ENCODE measurements around the gene DNASE1.

The DNASE1 gene

DNA sequence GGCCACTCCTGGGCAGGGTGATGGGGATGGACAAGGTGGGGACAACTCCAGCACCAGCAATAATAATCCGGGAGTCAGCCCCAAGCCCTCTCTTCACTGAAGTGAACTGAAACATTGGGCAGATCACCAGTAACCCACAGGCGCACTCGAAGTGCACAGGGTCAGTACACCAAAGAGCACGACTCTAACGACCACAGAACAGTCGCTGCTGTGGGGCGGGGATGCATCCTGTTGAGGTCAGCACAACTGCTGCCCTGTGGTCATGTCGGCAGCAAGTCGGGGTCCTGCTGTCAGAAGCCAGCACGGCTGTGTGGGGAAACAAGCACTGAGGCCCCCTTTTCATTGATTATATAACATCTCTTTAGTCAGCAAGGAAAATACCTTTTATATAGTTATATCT is 14.6 kb downstream of the DNASE1 start:
- peaks cover 26% of the 10 kb centered on the region for H3K36me3 ChIP-seq (ENCODE audit: insufficient read depth, low read length)
- H3K9ac ChIP-seq (ENCODE audit: low read depth, low read length) = no peak overlapping the region

DNA sequence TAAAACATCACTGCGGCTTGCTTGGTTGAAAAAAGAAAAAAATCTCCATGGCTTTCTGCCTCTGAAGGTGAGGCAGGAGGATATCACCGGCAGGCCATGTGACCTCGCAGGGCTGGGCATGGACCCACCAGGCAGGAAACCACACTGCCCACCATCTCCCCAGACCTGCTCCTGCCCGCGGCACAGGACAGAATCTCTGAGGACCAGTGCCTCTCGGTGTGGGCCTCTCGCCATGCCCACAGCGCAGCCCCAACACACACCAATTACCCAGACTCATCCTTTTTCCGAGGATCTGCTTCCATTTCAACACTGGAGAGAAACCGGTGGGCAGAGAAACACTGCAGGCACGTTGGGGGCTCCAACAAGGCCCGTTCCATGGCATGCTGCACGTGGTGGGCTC is 16.2 kb downstream of the DNASE1 start:
- H3K9me3 ChIP-seq (ENCODE audit: control insufficient read depth, insufficient read depth, low read length) = no peaks in the 10 kb centered on the region
- H3K4me1 ChIP-seq (ENCODE audit: insufficient read depth, low read length) = no peaks in the 10 kb centered on the region
- H3K9ac ChIP-seq (ENCODE audit: low read depth, low read length) = no peak overlapping the region
- peaks cover 20% of the 10 kb centered on the region for H3K36me3 ChIP-seq (ENCODE audit: insufficient read depth, low read length)

More for the DNA sequence above, 14.6 kb downstream of the DNASE1 start:
- Histone ChIP-seq H3K9me3 (ENCODE audit: control insufficient read depth, insufficient read depth, low read length) (no peaks in the 10 kb centered on the region), H3K4me1 (ENCODE audit: insufficient read depth, low read length) (no peaks in the 10 kb centered on the region)

DNA sequence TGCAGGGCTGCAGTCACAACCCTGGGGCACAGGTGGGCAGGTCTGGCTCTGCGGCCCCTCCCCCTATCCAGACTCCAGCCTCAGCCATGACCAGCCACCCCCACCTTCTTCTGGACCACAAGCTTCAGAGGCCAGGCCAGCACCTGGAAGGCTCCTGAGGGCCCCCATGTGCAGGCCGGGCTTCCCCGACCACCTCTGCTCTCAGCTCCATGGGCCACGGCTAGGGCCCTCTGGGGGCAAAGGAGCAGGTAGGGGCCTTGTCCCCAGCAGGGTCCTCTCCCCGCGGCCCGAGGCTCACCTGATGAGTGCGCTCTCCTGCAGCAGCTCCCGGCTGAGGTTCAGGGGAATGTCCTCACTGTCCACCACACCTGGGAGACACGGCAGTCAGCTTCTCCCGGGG is 16.9 kb downstream of the DNASE1 start:
- Histone ChIP-seq H3K36me3 (ENCODE audit: insufficient read depth, low read length) (peaks cover 20% of the 10 kb centered on the region), H3K9me3 (ENCODE audit: control insufficient read depth, insufficient read depth, low read length) (no peaks in the 10 kb centered on the region), H3K9ac (ENCODE audit: low read depth, low read length) (no peak overlapping the region), H3K4me1 (ENCODE audit: insufficient read depth, low read length) (no peaks in the 10 kb centered on the region)

DNA sequence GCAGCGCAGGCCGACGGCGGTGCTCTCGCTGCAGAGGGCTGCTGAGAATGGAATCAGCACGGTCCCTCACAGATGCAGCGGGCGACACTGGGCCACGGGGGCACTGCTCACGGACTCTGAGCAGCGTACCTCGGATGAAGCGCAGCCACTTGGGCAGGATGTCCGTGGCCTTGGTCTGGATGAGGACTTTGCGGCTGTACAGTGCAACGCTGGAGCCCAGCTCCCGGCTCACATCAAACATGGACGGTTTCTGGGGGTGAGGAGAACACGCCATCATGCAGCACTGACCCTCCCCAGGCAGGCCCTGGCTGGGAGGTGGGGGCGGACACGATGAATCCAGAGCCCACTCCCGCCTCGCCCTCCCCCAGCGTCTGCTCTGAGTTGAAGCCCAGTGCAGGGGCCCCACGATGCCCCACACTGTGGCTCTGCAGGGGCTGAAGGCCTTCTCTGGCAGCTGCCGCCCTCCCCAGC is 18.1 kb downstream of the DNASE1 start:
- Histone ChIP-seq H3K9me3 (ENCODE audit: control insufficient read depth, insufficient read depth, low read length) (no peaks in the 10 kb centered on the region), H3K4me1 (ENCODE audit: insufficient read depth, low read length) (no peaks in the 10 kb centered on the region), H3K36me3 (ENCODE audit: insufficient read depth, low read length) (peaks cover 22% of the 10 kb centered on the region), H3K9ac (ENCODE audit: low read depth, low read length) (no peak overlapping the region)

DNA sequence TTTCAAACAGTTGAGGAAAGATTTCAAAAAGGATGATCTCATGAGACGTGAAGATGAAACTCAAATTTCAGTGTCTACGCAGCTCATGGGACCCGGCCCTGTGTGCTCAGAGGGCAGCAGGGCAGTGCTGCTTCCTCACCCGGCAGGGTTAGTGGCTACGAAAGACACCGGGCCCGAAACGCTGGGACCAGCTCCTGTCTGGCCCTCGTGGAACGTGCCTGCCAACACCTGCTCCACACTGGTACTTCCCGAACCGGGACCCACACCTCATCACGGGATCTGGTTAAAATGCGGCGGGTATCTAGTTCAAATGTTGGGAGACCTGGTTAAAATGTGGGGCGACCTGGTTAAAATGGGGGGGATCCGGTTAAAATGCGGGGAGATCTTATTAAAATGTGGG is 18.7 kb downstream of the DNASE1 start:
- Histone ChIP-seq H3K9me3 (ENCODE audit: control insufficient read depth, insufficient read depth, low read length) (no peaks in the 10 kb centered on the region), H3K36me3 (ENCODE audit: insufficient read depth, low read length) (peaks cover 24% of the 10 kb centered on the region), H3K9ac (ENCODE audit: low read depth, low read length) (no peak overlapping the region), H3K4me1 (ENCODE audit: insufficient read depth, low read length) (no peaks in the 10 kb centered on the region)

DNA sequence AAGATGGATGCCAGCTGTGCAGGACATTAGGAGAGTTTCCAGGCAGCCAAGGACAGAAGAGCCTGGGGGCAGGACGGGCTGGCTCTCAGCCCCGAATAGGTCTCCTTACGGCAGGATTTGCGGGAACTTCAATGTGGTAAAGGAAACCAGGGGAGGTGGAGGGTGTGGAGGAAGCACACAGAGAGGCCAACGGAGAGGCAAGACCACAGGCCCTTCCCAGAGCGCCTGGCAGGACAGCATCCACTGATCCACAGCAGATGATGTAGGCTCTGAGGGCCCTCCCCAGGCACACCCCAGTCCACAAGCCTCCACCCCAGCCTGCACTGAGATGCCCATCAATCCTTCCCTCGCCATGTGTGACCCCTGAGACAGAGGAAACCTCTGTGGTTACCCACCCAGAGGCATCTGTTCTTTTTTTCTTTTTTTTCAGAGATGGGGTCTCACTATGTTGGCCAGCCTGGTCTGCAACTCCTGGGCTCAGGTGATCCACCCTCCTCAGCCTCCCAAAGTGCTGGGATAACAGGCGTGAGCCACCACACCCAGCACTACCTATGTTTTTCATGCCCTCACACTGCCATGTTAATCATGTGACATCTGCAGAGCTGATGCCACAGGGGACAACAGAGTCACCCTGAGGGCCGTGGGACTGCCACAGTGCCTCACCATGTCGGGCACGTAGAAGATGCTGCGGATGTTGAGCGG is 19.3 kb downstream of the DNASE1 start:
- Histone ChIP-seq H3K36me3 (ENCODE audit: insufficient read depth, low read length) (peaks cover 18% of the 10 kb centered on the region), H3K9ac (ENCODE audit: low read depth, low read length) (no peak overlapping the region), H3K4me1 (ENCODE audit: insufficient read depth, low read length) (no peaks in the 10 kb centered on the region), H3K9me3 (ENCODE audit: control insufficient read depth, insufficient read depth, low read length) (no peaks in the 10 kb centered on the region)

DNA sequence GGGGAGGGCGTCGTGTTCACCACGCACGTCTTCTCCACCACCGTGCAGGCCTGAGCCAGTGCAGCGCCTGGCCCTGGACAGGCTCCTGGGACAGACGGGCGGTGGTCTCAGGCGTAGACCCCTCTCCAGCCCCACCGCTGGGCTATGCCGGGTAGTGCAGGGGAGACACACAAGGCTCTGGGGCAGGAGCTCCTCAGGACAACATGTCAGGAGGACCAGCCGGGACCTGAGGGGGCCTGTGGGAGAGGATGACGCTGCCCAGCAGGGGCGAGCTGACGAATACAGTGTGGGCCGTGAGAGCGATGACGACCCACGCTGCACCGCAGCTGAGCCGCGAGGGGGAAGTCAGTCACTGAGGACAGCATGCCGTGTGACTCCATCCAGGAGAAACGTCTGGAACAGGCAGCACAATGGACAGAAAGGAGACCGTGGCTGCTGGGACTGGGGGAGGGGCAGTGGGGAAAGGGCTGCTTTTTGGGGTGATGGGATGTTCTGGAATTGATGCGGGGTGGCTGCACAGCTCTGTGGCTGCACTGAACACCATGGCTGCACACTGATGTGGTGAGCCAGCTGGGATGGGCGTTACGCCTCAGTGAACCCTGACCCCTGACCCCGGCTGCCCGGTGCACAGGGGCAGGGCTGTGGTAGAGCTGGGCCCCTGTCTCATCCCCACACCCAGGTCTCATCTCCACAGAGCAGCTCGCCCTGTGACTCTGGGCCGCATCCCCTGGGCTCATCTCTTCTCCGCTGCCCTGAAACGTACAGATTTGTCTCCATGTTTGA is 20.2 kb downstream of the DNASE1 start:
- Histone ChIP-seq H3K9me3 (ENCODE audit: control insufficient read depth, insufficient read depth, low read length) (no peaks in the 10 kb centered on the region), H3K36me3 (ENCODE audit: insufficient read depth, low read length) (peaks cover 15% of the 10 kb centered on the region)

DNA sequence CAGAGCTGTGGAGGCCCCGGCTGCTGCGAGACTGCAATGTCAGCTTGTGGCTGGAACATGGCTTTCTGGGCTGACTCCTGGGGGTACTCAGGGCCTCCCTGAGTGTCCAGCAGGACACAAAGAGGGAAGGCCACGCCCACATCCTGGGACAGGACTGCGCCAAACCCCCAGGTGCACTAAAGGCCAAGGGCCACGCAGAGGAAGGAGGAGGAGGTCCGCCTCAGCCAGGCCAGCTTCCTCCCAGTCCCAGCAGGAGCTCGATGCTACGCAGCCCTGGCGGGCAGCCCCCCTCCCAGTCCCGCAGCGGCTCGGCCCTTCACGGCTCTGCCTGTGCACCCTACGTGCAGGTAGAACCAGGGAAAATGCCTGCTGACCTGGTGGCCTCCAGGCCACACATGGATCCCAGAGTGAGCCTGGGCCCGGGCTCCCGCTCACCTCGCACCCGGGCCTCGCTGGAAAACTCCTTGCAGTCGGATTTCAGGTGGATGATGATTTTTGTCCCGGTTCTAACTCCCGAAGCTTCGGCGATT is 21.2 kb downstream of the DNASE1 start:
- Histone ChIP-seq H3K4me1 (ENCODE audit: insufficient read depth, low read length) (no peaks in the 10 kb centered on the region), H3K36me3 (ENCODE audit: insufficient read depth, low read length) (peaks cover 15% of the 10 kb centered on the region), H3K9ac (ENCODE audit: low read depth, low read length) (no peak overlapping the region), H3K9me3 (ENCODE audit: control insufficient read depth, insufficient read depth, low read length) (no peaks in the 10 kb centered on the region)

More for the DNA sequence above, 20.2 kb downstream of the DNASE1 start:
- H3K9ac ChIP-seq (ENCODE audit: low read depth, low read length) = no peak overlapping the region
- no peaks in the 10 kb centered on the region for H3K4me1 ChIP-seq (ENCODE audit: insufficient read depth, low read length)

DNA sequence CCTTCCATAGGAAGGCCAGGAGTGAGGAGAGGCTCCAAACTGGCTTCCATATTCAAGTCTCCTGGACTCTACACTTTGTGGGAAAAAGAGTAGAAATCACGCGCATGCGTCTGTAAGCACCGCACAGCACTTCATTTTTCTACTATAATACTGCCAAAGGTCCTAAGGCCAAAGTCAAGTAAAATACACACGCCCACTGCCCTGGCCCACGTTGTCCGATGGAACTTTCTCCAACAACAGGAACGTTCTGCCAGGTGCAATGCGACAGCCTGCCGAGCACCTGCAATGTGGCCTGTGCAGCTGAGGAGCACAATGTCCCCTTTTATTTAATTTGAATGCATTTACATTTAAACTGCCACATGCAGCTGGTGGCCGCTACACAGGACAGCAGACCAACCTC is 23.5 kb downstream of the DNASE1 start:
- Histone ChIP-seq H3K9me3 (ENCODE audit: control insufficient read depth, insufficient read depth, low read length) (no peaks in the 10 kb centered on the region), H3K9ac (ENCODE audit: low read depth, low read length) (no peak overlapping the region), H3K36me3 (ENCODE audit: insufficient read depth, low read length) (peaks cover 21% of the 10 kb centered on the region), H3K4me1 (ENCODE audit: insufficient read depth, low read length) (no peaks in the 10 kb centered on the region)

DNA sequence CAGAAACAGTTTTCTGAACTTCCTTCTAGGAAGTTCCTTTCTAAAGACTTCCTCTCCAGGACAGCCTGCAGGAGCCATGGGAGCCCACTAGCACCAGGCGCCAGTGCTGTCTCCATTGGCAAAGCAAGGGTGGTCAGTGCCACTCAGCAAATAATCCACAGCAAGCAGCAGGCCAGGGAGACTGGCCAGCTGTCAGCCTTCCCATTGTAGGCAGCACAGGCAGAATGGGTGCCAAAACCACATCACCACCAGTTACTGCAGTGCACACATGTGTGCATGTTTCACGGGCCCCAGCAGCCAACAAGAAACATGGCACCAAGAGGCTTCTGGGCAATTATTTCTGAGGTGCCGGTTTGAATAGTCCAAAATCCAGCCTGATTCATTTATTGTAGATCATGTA is 26.7 kb downstream of the DNASE1 start:
- Histone ChIP-seq H3K4me1 (ENCODE audit: insufficient read depth, low read length) (no peaks in the 10 kb centered on the region), H3K36me3 (ENCODE audit: insufficient read depth, low read length) (peaks cover 24% of the 10 kb centered on the region), H3K9ac (ENCODE audit: low read depth, low read length) (no peak overlapping the region), H3K9me3 (ENCODE audit: control insufficient read depth, insufficient read depth, low read length) (no peaks in the 10 kb centered on the region)

DNA sequence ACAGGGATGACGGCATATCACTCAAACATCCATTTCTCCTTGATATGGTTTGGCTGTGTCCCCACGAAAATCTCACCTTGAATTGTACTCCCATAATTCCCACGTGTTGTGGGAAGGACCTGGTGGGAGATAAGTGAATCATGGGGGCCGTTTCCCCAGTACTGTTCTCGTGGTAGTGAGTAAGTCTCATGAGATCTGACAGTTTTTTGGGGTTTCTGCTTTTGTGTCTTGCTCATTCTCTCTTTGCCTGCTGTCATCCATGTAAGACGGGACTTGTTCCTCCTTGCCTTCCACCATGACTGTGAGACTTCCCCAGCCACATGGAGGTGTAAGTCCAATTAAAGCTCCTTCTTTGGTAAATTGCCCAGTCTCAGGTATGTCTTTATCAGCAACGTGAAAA is 32.5 kb downstream of the DNASE1 start:
- Histone ChIP-seq H3K9me3 (ENCODE audit: control insufficient read depth, insufficient read depth, low read length) (no peaks in the 10 kb centered on the region), H3K9ac (ENCODE audit: low read depth, low read length) (no peak overlapping the region), H3K36me3 (ENCODE audit: insufficient read depth, low read length) (peaks cover 33% of the 10 kb centered on the region), H3K4me1 (ENCODE audit: insufficient read depth, low read length) (peaks cover 4% of the 10 kb centered on the region; the same call in 1 of the 2 replicates)

DNA sequence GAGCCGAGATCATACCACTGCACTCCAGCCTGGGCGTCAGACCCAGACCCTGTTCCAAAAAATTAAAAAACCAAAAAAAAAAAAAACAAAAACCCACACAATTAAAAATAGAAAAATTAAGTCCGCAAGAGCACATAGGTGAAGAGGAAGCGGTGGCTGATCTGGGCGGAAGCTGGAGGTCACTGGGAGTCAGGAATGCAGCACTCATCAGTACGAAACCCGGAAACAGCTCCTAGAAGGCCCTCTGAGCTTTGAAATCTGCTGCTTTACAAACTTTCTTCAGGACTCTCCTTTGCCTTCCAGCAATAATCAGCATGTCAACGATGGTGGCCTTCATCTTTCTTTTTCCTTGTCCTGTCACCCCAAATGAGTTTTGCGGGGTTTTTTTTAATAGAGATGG is 33.3 kb downstream of the DNASE1 start:
- H3K36me3 ChIP-seq (ENCODE audit: insufficient read depth, low read length) = peaks cover 31% of the 10 kb centered on the region
- peaks cover 4% of the 10 kb centered on the region; the same call in 1 of the 2 replicates for H3K4me1 ChIP-seq (ENCODE audit: insufficient read depth, low read length)
- H3K9me3 ChIP-seq (ENCODE audit: control insufficient read depth, insufficient read depth, low read length) = no peaks in the 10 kb centered on the region
- H3K9ac ChIP-seq (ENCODE audit: low read depth, low read length) = no peak overlapping the region

DNA sequence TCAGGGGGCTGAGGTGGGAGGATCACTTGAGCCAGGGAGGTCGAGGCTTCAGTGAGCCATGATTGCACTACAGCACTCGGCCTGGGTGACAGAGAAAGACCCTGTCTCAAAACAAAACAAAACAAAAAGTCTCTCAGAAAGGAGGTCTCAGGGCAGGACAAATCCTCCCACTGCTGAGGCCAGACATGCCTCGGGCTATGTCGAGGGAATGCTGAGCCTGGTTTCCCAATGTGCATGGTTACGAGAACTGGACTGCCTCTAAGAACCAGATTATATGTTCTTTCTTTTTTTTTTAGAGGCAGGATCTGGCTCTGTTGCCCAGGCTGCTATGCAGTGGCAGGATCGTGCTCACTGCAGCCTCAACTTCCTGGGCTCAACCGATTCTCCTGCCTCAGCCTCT is 35.2 kb downstream of the DNASE1 start:
- peaks cover 29% of the 10 kb centered on the region for H3K36me3 ChIP-seq (ENCODE audit: insufficient read depth, low read length)
- peaks cover 4% of the 10 kb centered on the region; the same call in 1 of the 2 replicates for H3K4me1 ChIP-seq (ENCODE audit: insufficient read depth, low read length)
- no peaks in the 10 kb centered on the region for H3K9me3 ChIP-seq (ENCODE audit: control insufficient read depth, insufficient read depth, low read length)
- no peak overlapping the region for H3K9ac ChIP-seq (ENCODE audit: low read depth, low read length)

DNA sequence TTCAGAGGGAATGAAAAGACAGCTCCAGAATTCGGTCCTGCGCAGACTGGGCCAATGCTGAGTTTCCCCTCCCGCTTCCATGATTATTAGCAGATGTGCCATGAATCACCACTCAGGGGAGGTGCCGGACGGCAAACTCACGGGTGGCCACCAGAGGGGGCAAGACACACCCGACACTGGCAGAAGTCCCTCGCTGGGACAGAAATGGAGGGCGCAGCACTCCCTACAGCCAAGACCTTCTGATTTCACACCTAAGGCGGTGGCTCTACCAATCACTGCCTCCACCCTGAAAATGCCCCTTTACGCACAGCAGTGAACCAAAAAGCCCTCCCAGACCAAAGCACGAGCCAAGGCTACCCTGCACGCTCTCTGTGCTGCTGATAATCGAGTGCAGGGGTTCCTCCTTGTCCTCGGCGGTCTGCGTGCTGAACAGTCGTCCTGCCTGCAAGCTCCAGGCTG is 36.0 kb downstream of the DNASE1 start:
- Histone ChIP-seq H3K9ac (ENCODE audit: low read depth, low read length) (no peak overlapping the region), H3K4me1 (ENCODE audit: insufficient read depth, low read length) (peaks cover 4% of the 10 kb centered on the region; the same call in 1 of the 2 replicates), H3K9me3 (ENCODE audit: control insufficient read depth, insufficient read depth, low read length) (no peaks in the 10 kb centered on the region), H3K36me3 (ENCODE audit: insufficient read depth, low read length) (peaks cover 24% of the 10 kb centered on the region)

Data from ES-I3 (cell line).